ENCODE results near the gene C14orf119. TPM values are rescaled to one million over a fixed set of nuclear protein-coding genes. Genes with fewer than 3 reads are reported as not detected.

C14orf119 gene
- total RNA-seq, 6 experiments from 2014 or later: 10.7 to 22.6 (median 14.1) TPM

GRCh38 chr14:23109769-23110168, 14.5 kb downstream of the C14orf119 start:
- H3K27me3 ChIP-seq: no peaks in the 10 kb centered on the region

GRCh38 chr14:23110579-23111365, 15.5 kb downstream of the C14orf119 start:
- WGBS (ENCODE audit: insufficient coverage, low coverage, low lambda C conversion rate, missing lambda C conversion rate): 11% methylated on average over 4 of the region's 5 CpGs
- intact Hi-C loops (cut with DNase I): no loop called here
- no peak for DNase-seq
- no peak overlapping the region for H3K27ac ChIP-seq
- ATAC-seq: no peak
- H3K4me3 ChIP-seq: no peak overlapping the region
- no peaks in the 10 kb centered on the region for H3K36me3 ChIP-seq
- no peaks in the 10 kb centered on the region for H3K9me3 ChIP-seq
- H3K27me3 ChIP-seq: no peaks in the 10 kb centered on the region
- TF ChIP-seq, protein P1, sequence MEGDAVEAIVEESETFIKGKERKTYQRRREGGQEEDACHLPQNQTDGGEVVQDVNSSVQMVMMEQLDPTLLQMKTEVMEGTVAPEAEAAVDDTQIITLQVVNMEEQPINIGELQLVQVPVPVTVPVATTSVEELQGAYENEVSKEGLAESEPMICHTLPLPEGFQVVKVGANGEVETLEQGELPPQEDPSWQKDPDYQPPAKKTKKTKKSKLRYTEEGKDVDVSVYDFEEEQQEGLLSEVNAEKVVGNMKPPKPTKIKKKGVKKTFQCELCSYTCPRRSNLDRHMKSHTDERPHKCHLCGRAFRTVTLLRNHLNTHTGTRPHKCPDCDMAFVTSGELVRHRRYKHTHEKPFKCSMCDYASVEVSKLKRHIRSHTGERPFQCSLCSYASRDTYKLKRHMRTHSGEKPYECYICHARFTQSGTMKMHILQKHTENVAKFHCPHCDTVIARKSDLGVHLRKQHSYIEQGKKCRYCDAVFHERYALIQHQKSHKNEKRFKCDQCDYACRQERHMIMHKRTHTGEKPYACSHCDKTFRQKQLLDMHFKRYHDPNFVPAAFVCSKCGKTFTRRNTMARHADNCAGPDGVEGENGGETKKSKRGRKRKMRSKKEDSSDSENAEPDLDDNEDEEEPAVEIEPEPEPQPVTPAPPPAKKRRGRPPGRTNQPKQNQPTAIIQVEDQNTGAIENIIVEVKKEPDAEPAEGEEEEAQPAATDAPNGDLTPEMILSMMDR (IDR thresholded peaks at IDR 0.05): no peak
- TF ChIP-seq POLR2A (IDR thresholded peaks at IDR 0.05): no peak
- no peaks in the 10 kb centered on the region for H3K4me1 ChIP-seq

More at GRCh38 chr14:23109769-23110168, 14.5 kb downstream of the C14orf119 start:
- Histone ChIP-seq H3K4me3 (no peak overlapping the region), H3K36me3 (no peaks in the 10 kb centered on the region), H3K27ac (no peak overlapping the region), H3K4me1 (no peaks in the 10 kb centered on the region), H3K9me3 (no peaks in the 10 kb centered on the region)
- intact Hi-C loops (cut with DNase I): no loop called here
- WGBS (ENCODE audit: insufficient coverage, low coverage, low lambda C conversion rate, missing lambda C conversion rate): 100% methylated on average over 1 of the region's 1 CpG
- no peak for DNase-seq
- TF ChIP-seq, protein P1 (IDR thresholded peaks at IDR 0.05): no peak
- no peak for TF ChIP-seq POLR2A (IDR thresholded peaks at IDR 0.05)
- no peak for ATAC-seq

DNA sequence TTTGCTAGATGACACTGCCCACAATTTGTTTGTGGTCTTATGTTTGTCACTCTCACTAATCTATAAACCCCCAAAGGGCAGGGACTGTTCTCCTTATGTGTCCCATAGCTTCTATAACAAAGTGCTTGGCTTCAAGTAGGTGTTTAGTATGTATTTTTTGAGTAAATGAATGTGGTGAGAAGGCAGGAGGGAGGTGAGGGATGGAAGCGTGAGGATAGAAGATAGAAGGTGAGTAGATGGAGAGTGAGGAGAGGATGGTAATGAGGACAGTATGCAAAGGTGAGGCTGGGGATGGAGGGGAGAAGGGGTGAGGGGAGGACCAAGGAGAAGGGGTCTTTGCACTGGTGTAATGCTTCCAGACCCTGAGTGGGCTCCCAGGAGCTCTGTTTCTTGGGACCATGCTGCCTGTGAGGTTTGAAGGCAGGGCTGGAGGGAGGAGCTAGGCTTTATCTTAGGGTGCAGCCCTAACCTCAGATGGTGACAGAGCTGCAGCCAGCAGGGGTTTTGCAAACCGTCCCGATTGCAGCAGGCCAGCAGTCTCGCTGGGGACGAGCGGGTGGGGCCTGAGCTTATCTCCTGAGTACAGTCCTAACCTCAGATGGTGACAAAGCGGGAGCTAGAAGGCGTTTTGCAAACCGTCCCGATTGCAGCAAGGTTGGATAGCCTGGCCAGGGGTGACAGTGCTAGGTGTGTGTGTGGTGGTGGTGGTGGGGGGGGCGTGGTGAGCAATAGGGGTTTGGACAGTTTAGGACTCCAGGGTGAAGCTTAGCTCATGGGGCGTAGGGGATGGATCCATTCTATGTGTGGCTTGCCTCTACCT, 17.3 kb downstream of the C14orf119 start:
- Histone ChIP-seq H3K36me3 (no peaks in the 10 kb centered on the region), H3K27ac (no peak overlapping the region), H3K4me1 (no peaks in the 10 kb centered on the region), H3K4me3 (no peak overlapping the region), H3K27me3 (no peaks in the 10 kb centered on the region), H3K9me3 (no peaks in the 10 kb centered on the region)
- intact Hi-C loops (cut with DNase I): no loop called here
- DNase-seq (peak in 1 of 3 donors; percentile 50), ATAC-seq (peak in 2 of 4 donors; percentile 23 to 36)
- 20% methylated on average over 7 of the region's 12 CpGs for WGBS (ENCODE audit: insufficient coverage, low coverage, low lambda C conversion rate, missing lambda C conversion rate)
- TF ChIP-seq, protein P1 (IDR thresholded peaks at IDR 0.05): no peak
- TF ChIP-seq POLR2A (IDR thresholded peaks at IDR 0.05): no peak

- H3K4me1 ChIP-seq: no peaks in the 10 kb centered on the region
- intact Hi-C loops (cut with DNase I): no loop called here
Measured at GRCh38 chr14:23113431-23114119, 18.3 kb downstream of the C14orf119 start.

More at GRCh38 chr14:23113431-23114119, 18.3 kb downstream of the C14orf119 start:
- no peaks in the 10 kb centered on the region for H3K9me3 ChIP-seq
- no peak overlapping the region for H3K4me3 ChIP-seq
- DNase-seq (no peak), ATAC-seq (peak in 2 of 4 donors; percentile 4 to 10)
- no peaks in the 10 kb centered on the region for H3K27me3 ChIP-seq
- no peak overlapping the region for H3K27ac ChIP-seq
- H3K36me3 ChIP-seq: no peaks in the 10 kb centered on the region
- no peak for TF ChIP-seq POLR2A (IDR thresholded peaks at IDR 0.05)
- TF ChIP-seq, protein P1 (IDR thresholded peaks at IDR 0.05): no peak
- 40% methylated on average over 5 of the region's 10 CpGs for WGBS (ENCODE audit: insufficient coverage, low coverage, low lambda C conversion rate, missing lambda C conversion rate)
